GM10847 (cell line): ENCODE results near the gene GABRB3.

ENCODE experiments used
- POLR2A ChIP-seq: IDR thresholded peaks from 2 replicates; pipeline ENCODE4 v1.6.1; 2011; ENCODE audit not compliant: insufficient read length; ENCODE audit errors: extremely low read depth

GABRB3 gene

DNA sequence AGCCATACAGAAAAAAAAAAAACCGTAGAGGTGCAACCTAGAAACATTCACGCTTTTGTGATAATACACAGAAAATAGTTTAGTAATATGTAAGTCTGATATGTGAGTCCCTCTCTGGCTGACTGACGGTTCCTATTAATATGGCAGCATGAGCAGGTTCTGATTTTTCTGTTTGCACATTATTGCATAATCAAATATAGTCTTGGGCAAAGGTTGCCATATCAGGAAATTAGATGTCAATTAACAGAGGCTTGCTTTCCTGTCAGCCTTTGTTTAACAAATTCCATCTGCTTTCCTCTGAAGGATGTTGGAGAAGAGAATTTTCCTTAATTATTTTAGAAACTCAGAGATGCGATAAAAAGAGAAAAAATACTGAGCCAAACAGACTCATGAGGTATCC is 14.8 kb downstream of the GABRB3 start:
- TF ChIP-seq POLR2A = no peak

DNA sequence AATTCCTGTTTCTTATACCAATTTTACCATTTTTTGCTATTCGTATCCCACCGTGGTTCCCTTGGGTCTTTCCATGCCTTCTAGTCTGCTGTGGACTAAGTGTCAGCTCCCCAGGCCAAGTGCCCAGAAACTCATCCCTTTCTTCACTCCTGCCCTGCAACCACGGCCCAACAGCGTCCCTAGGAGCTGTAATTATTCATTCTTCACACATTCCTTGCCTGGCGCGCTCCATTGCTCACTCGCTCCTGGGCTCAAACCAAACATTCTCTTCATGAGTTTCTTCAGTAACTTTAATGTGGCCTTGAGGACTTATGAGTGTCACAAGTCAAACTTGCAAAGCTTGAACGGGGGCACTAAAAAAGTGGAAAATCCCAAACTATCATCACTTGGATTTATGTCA is 15.7 kb downstream of the GABRB3 start:
- no peak for TF ChIP-seq POLR2A

DNA sequence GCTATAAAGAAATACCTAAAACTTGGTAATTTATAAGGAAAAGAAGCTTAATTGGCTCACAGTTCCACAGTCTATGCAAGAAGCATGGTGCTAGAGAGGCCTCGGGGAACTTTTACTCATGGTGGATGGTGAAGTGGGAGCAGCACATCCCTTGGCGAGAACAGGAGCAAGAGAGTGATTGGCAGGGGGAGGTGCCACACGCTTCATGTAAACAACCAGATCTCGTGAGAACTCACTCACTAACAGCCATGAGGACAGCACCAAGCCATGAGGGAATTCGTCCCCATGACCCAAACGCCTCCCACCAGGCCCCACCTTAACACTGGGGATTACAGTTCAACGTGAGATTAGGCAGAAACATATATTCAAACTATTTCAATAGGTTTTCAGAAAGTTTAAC is 28.0 kb downstream of the GABRB3 start:
- no peak for TF ChIP-seq POLR2A

DNA sequence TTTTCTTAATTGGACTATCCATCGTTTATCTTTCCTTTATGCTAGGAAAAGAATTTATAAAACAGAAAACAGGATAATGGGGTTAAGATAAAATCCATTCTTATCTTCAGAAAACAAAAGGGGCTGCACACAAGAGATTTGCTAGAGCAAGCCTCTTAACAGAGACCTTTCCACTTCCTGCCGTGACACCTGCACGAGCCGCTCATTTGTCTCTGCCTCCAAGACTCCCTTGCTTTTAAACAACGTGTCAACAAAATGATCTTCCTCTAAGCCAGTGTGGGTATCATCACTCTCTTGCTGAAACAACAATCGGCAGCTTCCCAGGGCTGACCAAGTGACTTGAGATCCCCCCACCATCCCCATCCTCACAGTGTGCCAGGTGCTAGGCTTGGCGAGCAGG is 33.1 kb downstream of the GABRB3 start:
- TF ChIP-seq POLR2A = no peak

DNA sequence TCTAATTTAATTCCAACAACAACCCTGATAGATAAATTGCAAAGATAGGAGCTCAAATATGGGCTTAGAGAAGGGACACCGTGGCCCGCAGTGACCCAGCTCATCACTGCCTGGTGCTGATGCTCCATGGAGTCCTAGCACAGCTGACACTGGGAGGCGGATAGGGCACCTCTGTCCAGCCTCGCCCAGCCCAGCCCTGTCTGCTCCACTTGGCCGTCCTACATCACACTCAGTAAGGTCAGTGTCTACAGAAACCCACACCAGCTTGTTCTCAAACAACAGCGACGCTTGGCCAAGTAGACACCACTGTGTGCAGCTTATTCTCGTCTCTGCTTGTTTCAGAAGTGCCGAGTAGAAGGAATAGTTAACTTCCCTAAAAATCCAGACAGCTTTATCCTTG is 33.9 kb downstream of the GABRB3 start:
- TF ChIP-seq POLR2A = no peak

DNA sequence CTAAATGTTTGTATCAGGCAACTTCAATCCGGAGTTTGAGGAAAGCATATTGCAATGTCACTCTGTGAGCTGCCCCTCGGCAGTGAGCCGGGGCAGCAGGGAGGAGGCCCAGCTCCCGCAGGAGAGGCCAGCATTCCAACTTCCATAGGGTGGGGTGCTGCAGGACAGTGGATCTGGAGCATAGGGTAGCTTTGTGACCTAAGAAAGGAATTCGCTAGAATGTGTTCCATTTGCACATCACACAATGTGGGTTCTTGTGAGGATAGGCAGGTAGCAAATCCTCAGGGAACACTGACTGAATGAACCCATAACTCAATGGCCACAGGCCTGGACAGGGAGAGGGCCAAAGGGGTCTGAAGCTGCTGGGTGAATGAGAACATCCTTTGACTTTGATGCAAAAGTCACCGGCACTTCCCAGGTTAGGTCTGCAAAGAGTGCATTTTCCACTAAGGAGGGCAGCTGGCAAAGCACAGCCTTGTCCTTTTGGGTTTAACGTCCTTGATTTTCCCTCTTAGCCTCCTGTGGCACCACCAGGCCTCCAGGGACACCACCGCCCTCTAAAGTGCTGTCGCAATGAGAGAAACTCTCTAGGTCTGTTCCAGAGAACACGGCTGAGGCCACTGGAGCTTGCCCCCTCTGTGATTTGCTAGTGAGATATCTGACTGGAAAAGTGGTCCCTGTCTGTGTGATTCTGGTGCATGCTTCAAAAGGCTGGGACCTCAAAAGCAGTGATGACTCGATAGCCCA is 36.2 kb downstream of the GABRB3 start:
- TF ChIP-seq POLR2A = no peak

DNA sequence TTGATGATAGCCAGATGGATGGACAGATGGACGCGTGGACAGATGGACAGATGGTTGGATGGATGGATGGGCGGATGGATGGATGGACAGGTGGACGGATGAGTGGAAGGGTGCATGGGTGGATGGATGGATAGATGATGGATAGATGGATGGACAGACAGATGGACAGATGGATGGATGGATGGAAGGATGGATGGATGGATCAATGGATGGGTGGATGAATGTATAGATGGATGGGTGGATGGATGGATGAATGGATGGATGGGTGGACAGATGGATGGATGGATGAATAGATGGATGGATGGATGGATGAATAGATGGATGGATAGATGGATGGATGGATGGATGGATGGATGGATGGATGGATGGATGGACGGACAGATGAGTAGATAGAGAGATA is 40.9 kb downstream of the GABRB3 start:
- no peak for TF ChIP-seq POLR2A

DNA sequence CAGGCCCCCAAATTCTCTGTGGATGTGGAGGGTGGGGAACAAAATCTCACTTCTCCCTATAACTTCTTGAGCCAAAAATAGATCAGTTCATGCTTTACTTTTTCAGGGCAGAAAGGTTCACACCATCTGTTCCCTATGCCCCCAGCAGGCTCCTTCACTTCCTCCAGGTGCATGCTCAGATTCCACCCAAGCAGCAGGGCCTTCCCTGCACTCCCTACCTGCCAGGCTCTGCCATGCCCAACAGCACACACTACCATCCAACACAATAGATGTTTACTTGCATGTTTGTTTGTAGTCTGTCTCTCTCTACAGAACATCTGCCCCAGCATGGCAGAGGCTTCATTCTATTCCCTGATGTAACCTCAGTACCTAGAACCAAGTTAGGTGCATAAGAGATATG is 43.3 kb downstream of the GABRB3 start:
- no peak for TF ChIP-seq POLR2A

DNA sequence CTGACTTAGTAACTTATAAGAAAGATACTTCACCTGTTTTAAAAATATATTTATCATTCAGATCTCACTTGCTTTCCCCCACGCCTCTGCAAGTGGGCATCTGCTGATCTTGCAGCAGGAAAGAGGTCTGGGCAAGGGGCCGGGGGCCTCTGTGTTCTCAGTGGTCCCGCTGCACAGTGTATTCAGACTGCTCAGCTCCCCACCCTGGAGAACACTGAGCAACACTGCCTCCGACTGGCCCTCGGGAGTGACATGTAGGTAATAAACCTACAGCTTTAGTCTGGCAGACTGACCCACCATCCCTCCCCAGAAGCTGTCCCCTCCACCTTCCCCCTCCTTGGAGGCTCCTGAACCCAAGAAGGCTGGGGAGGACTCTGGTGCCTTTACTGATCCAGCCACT is 43.8 kb downstream of the GABRB3 start:
- no peak for TF ChIP-seq POLR2A

DNA sequence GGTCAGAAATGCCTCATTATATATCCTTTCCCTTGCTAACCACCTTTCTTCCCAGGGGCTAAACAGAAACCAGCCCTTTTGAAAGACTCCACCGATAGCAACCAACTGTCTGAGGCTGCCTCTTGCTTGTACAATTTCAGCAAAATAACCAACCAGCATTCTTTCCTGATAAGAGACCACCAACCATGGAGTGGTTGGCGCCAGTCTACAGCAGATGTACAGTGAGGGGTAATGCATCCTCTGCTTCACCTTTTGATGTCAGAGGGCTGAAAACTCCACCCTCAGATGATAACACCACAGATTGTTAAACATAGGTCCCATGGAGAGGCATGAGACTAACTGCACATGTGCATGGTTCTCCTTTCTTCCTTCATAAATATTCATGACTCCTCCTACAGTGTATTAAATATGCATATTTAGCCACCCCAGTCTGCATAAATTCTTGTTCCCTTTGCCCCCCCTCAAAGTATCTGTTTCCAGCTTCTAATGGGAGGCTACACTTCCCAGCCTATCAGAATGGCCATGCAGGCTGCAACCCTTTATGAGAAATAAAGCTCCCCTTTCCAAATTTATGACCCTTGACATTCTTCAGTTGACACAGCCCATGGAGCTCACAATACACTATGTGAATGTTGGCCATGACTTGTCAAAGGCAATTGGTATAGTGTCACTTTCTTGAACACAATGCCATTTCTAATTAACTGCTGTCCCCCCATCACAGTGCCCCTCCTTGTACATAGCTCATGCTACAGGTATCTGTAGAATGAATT is 48.3 kb downstream of the GABRB3 start:
- TF ChIP-seq POLR2A = no peak

DNA sequence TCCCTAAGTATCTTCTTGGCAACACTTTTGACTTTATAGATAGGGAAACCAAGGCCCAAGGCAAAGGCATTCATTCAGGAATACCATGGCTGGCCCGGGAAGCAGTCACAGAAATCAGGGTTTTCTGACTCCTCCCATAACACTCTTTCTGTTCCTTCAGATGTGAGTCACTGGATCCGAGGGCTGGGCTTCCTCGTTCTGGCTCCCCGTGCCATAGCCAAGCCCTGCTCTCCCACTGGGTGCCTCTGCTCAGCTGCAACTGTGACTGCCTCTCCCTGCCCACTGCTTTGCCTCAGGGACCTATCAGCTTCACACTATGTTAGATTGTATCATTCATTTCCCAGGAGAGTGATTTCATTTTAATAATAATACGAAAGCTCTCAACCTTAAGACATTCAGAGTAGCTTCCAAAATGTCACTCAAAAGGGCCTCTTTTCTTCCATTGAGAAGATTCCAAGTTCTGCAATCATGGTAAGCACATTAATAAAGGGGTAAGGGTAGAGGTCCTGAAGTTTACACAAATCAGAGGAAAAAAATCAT is 50.2 kb downstream of the GABRB3 start:
- TF ChIP-seq POLR2A = no peak

DNA sequence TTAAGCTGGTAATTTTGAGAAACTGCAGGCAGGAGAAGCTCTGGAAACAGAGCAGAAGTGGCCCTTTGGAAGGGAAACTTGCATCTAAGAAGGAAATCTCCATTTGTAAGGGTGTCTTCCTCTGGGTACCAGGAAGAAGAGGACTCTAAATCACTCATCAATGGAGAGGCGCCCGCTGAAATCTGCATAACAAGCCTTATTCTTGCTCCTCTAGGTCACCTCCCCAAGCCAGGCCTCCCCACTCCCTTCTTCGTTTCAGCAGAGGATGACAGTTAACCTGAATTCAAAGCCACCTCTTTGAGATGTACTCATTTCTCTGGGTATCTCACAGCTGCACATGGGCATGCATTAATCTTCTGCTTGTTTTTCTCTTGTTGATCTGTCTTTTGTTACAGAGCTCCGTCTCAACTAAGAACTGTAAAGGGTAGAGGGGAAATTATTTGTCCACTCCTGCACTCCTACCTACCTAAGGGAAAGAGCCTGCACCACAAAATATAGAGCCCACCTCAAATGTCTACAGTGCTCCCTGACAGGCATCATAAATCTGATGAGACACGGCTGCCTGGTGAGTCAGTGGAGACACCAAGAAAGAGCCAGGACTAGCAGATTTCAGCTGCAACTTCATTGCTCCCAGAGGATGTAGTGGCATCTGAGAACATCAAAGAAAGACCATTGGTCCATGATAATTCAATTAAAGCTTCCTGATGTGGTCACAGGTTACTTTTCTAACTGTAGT is 51.5 kb downstream of the GABRB3 start:
- TF ChIP-seq POLR2A = no peak

DNA sequence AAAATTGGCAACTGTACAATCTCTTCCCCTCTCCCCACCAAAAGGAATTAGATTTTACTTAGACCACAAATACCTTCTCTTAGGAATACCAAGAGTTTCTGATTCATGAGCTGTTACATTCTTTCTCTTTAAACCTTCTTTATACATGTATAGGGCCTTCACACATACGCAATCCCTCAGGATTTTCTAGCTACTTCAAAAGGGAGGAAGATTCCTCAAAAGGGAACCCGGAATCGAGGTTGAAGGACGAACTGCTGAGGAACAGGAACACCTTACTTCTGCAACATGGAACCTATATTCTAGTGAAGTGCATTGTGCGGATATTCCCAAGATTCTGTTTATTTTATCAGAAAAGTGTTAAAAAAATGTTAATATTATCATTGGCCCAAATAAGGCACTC is 52.3 kb downstream of the GABRB3 start:
- TF ChIP-seq POLR2A = no peak

DNA sequence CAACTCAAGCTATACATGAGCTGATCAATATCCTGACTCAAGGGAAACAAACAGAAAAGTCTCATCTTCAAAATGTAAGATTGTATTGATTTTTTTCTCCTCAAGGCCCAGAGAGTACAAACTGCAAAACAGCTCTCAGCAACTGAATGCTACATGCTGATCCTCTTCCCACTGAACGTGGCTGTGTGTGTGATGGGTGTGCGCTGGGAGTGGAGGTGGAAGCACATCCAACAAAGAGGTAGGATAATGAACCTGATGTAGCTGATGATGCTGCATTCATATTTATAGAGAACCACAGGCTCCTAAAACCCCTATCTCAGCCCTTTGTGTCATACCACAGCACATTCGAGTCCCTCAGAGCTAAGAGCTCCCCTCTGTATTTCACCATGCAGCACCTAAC is 56.8 kb downstream of the GABRB3 start:
- no peak for TF ChIP-seq POLR2A

DNA sequence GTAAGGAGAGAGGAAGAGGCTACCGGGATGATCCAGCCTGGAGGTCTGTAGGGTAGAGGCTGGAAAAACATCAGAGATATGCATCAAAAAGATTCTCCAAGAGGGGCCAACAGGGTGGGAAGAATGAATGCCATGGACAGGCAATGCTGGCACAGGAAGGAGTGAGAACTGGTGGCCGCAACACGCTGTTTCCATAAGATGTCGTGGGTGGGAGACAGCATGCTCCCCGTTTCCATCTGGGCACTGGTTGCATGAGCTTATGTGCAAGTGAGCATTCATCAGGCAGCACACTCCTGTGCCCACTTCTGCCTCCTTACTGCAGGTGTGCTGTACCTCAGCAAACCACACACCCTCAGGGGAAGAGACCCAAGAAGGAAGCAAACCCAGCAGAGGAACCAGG is 59.4 kb downstream of the GABRB3 start:
- no peak for TF ChIP-seq POLR2A

DNA sequence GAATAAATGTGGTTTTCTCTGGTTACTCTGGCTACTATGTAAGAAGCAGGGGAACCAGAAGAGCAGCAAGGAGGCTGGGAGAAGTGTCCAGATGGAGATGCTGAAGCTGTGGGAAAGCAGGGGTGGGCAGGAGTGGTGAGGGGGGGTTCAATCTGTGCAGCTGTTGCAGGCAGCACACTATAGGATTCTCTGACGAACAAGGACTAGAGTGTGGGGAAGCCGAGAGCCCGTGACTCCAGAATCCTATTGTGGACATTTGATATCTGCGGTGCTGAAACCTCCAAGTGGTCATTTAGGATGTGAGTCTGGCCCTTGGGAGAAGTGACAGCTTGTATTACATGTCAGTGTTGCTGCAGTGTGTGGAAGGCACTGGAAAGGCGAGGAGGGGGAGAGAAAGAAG is 60.5 kb downstream of the GABRB3 start:
- no peak for TF ChIP-seq POLR2A

DNA sequence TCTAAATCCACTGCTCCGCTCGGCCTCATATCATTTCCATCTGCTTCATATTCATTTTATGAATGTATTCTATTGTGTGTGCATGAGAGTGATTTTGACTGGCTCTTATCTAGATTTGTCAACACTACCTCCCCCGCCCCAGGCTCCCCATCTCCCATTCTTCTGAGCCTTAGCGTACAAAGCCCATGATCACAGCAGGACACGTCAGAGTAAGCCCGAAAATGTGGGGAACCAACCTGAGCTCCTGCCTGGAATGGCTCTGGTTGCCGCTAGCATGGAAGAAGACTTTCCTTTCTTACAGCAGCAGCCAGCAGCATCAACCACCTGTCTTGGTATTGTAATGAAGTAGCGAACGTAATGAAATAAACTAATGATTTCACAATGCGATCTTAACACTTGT is 61.4 kb downstream of the GABRB3 start:
- no peak for TF ChIP-seq POLR2A

DNA sequence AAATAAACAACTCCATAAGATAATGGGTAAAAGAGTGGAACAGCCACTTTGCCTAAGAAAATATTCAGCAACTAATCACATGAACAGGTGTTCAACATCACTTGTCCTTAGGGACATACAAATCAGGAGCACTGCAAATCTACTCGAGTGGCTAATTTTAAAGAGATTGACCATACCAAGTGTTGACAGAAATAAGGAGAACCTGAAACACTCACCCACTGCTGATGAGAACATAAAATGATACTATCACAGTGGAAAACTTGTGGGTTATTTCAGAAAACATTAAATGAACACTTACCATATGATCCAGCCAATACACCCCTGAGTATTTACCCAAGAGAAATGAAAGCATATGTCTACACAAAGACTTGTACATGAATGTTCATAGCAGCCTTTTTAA is 70.5 kb downstream of the GABRB3 start:
- TF ChIP-seq POLR2A = no peak
